HCT116 (cell line): ENCODE data around the gene ORM1.
"Not testable (repeated sequence)": the region's sequence is repeated elsewhere in the genome, so short reads cannot be mapped to it uniquely, and the experiment has no call there.

Experiments used
- CEBPB ChIP-seq: IDR thresholded peaks from 2 replicates; pipeline ENCODE4 v1.6.1; 2012; ENCODE audit warnings: low read depth
- TF ChIP-seq, protein P1 (sequence below), 3 experiments: fragments of 200-600 bp in 1 of 3; sonication (generic) in 1 of 3; IDR thresholded peaks in 2 of 3; conservative IDR thresholded peaks in 1 of 3; 2 replicates each; pipeline ENCODE4 v1.5.1; 2012 to 2017; ENCODE audit warnings: low read depth in 2 of 3, low read length in 2 of 3, antibody characterized with exemption in 1 of 3, borderline replicate concordance in 1 of 3, control low read depth in 1 of 3, mild to moderate bottlenecking in 1 of 3, mixed read lengths in 1 of 3, mixed run types in 1 of 3, moderate library complexity in 1 of 3; ENCODE audit not compliant: insufficient read depth in 1 of 3

DNA sequence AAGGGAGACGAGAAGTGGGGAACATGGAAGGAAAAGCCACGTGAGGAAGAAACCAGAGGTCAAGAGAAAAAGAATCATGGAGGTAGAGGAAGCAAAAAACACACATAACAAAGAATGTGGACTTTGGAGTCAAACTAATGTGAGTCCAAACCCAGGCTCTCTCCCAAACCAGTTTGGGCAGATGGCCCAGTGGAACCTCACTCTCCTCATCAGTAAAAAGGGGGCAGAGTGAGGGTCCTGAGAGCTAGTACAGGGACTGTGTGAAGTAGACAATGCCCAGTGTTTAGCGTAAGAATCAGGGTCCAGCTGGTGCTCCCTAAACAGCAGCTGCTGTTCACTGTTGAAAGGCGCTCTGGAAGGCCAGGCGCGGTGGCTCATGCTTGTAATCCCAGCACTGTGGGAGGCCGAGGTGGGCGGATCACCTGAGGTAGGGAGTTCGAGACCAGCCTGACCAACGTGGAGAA, 5.5 kb downstream of the ORM1 start:
- TF ChIP-seq CEBPB: not testable (repeated sequence)
- TF ChIP-seq, protein P1, sequence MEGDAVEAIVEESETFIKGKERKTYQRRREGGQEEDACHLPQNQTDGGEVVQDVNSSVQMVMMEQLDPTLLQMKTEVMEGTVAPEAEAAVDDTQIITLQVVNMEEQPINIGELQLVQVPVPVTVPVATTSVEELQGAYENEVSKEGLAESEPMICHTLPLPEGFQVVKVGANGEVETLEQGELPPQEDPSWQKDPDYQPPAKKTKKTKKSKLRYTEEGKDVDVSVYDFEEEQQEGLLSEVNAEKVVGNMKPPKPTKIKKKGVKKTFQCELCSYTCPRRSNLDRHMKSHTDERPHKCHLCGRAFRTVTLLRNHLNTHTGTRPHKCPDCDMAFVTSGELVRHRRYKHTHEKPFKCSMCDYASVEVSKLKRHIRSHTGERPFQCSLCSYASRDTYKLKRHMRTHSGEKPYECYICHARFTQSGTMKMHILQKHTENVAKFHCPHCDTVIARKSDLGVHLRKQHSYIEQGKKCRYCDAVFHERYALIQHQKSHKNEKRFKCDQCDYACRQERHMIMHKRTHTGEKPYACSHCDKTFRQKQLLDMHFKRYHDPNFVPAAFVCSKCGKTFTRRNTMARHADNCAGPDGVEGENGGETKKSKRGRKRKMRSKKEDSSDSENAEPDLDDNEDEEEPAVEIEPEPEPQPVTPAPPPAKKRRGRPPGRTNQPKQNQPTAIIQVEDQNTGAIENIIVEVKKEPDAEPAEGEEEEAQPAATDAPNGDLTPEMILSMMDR (IDR thresholded peaks at IDR 0.05 in 2 of 3, conservative IDR thresholded peaks at IDR 0.05 in 1 of 3; ENCODE audit: borderline replicate concordance in 1 of 3, insufficient read depth in 1 of 3, low read depth in 2 of 3, low read length in 2 of 3): not testable (repeated sequence)
